Neural cell (in vitro differentiated cells): Measurements from ENCODE around the gene FGF11.

Experiments
- EP300 ChIP-seq: fragments of 450-650 bp; conservative IDR thresholded peaks from 2 replicates; pipeline ENCODE4 v1.6.1; 2014; ENCODE audit warnings: antibody characterized with exemption, mild to moderate bottlenecking, moderate library complexity; ENCODE audit not compliant: poor library complexity, severe bottlenecking
- EZH2 ChIP-seq: fragments of 200-600, 300-800 bp; shearing (Covaris generic), sonication (generic); IDR thresholded peaks from 2 replicates; pipeline ENCODE4 v1.6.1; 2014; ENCODE audit warnings: antibody characterized with exemption, low read length, borderline replicate concordance, mild to moderate bottlenecking; ENCODE audit not compliant: insufficient read depth, poor library complexity, severe bottlenecking
- POLR2AphosphoS5 ChIP-seq: IDR thresholded peaks from 2 replicates; pipeline ENCODE4 v1.6.1; 2012
- RAD21 ChIP-seq: fragments of 450-650 bp; conservative IDR thresholded peaks from 2 replicates; pipeline ENCODE4 v1.6.1; 2014; ENCODE audit warnings: antibody characterized with exemption, mild to moderate bottlenecking, moderate library complexity
- SMC3 ChIP-seq: fragments of 450-650 bp; conservative IDR thresholded peaks from 2 replicates; pipeline ENCODE4 v1.6.1; 2014; ENCODE audit warnings: antibody characterized with exemption, mild to moderate bottlenecking, moderate library complexity; ENCODE audit not compliant: poor library complexity
- TAF1 ChIP-seq: IDR thresholded peaks from 2 replicates; pipeline ENCODE4 v1.6.1; 2012; ENCODE audit warnings: low read depth
- TF ChIP-seq, protein P1 (sequence below): fragments of 450-650 bp; IDR thresholded peaks from 2 replicates; pipeline ENCODE4 v1.5.1; 2014; ENCODE audit warnings: antibody characterized with exemption, mild to moderate bottlenecking, moderate library complexity; ENCODE audit not compliant: poor library complexity, severe bottlenecking
- TF ChIP-seq, protein P2 (sequence below): IDR thresholded peaks from 2 replicates; pipeline ENCODE4 v1.6.1; 2012; ENCODE audit warnings: borderline replicate concordance

DNA sequence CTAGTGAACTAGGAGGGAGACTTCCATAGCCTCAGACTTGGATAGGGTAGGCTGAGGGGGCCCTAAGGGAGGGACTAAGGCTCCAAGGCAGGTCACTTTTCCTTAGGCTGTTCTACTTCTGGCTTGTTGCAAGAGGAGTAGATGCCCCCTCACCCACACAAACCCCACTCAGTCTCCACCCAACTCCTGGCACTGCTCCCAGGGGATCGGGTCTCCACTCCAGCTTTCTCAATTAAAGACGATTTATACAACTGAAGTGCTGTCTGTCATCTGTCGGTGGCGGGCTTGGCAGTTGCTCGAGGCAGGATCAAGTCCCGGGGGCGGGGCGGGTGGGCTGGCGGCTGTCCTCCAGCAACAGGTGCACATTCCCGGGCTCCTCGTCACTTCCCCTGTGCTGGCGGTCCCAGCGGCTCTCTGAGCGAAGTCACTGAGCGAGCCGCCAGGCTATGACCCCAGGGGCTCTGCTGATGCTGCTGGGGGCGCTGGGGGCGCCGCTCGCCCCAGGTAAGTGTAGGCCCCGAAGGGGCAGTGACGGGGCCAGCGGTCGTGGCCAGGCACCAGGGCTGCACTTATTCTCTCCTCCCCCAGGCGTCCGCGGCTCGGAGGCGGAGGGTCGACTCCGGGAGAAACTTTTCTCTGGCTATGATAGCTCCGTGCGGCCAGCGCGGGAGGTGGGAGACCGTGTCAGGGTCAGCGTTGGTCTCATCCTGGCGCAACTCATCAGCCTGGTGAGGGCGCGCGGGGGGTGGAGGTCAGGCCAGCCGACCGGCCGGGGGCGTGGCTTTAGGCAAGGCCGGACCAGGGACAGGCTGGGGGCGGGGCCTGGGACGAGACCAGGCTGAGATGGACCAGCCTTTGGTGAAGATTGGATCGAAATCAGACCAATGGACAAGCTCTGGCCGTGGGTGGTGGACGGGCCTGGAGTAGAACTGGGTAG lies 5.6 kb downstream of the FGF11 start, which contains the start of gene CHRNB1:
- TF ChIP-seq, protein P1, sequence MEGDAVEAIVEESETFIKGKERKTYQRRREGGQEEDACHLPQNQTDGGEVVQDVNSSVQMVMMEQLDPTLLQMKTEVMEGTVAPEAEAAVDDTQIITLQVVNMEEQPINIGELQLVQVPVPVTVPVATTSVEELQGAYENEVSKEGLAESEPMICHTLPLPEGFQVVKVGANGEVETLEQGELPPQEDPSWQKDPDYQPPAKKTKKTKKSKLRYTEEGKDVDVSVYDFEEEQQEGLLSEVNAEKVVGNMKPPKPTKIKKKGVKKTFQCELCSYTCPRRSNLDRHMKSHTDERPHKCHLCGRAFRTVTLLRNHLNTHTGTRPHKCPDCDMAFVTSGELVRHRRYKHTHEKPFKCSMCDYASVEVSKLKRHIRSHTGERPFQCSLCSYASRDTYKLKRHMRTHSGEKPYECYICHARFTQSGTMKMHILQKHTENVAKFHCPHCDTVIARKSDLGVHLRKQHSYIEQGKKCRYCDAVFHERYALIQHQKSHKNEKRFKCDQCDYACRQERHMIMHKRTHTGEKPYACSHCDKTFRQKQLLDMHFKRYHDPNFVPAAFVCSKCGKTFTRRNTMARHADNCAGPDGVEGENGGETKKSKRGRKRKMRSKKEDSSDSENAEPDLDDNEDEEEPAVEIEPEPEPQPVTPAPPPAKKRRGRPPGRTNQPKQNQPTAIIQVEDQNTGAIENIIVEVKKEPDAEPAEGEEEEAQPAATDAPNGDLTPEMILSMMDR, result no peak
- TF ChIP-seq, protein P2, sequence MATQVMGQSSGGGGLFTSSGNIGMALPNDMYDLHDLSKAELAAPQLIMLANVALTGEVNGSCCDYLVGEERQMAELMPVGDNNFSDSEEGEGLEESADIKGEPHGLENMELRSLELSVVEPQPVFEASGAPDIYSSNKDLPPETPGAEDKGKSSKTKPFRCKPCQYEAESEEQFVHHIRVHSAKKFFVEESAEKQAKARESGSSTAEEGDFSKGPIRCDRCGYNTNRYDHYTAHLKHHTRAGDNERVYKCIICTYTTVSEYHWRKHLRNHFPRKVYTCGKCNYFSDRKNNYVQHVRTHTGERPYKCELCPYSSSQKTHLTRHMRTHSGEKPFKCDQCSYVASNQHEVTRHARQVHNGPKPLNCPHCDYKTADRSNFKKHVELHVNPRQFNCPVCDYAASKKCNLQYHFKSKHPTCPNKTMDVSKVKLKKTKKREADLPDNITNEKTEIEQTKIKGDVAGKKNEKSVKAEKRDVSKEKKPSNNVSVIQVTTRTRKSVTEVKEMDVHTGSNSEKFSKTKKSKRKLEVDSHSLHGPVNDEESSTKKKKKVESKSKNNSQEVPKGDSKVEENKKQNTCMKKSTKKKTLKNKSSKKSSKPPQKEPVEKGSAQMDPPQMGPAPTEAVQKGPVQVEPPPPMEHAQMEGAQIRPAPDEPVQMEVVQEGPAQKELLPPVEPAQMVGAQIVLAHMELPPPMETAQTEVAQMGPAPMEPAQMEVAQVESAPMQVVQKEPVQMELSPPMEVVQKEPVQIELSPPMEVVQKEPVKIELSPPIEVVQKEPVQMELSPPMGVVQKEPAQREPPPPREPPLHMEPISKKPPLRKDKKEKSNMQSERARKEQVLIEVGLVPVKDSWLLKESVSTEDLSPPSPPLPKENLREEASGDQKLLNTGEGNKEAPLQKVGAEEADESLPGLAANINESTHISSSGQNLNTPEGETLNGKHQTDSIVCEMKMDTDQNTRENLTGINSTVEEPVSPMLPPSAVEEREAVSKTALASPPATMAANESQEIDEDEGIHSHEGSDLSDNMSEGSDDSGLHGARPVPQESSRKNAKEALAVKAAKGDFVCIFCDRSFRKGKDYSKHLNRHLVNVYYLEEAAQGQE, result no peak
- TF ChIP-seq RAD21 (no peak), POLR2AphosphoS5 (no peak), EP300 (no peak), EZH2 (no peak), SMC3 (no peak), TAF1 (no peak)
